RWPE2 (cell line): Measurements from ENCODE around the gene TNIP3.

Experiments used
- ATAC-seq: fragments of 200-7000 bp; cut with Tn5 transposase; 3 replicates; pipeline ENCODE4 v1.9.1; 2021; ENCODE audit warnings: low read depth
- DNase-seq: peaks from one replicate; pipeline ENCODE4 v3.0.0-alpha.2; 2020; ENCODE audit warnings: low spot score
- H3K27ac ChIP-seq: fragments of 450-650 bp; 2 replicates; pipeline ENCODE4 v1.5.1; 2017; ENCODE audit warnings: mild to moderate bottlenecking; ENCODE audit not compliant: poor library complexity, severe bottlenecking
- H3K27me3 ChIP-seq: fragments of 250-450 bp; sonication (Bioruptor Pico); 2 replicates; pipeline ENCODE4 v1.5.1; 2021; ENCODE audit warnings: mild to moderate bottlenecking, moderate library complexity; ENCODE audit not compliant: insufficient read depth, poor library complexity, severe bottlenecking
- H3K36me3 ChIP-seq: fragments of 250-450 bp; sonication (Bioruptor Pico); 2 replicates; pipeline ENCODE4 v1.5.1; 2020; ENCODE audit warnings: low read depth, mild to moderate bottlenecking, moderate library complexity
- H3K4me1 ChIP-seq: fragments of 250-450 bp; sonication (Bioruptor Pico); 2 replicates; pipeline ENCODE4 v1.5.1; 2021; ENCODE audit warnings: mild to moderate bottlenecking, moderate library complexity; ENCODE audit not compliant: insufficient read depth, poor library complexity, severe bottlenecking
- H3K4me3 ChIP-seq: fragments of 250-450 bp; sonication (Bioruptor Pico); 2 replicates; pipeline ENCODE4 v1.5.1; 2021; ENCODE audit warnings: mild to moderate bottlenecking, moderate library complexity; ENCODE audit not compliant: severe bottlenecking
- H3K9me3 ChIP-seq: fragments of 250-450 bp; sonication (Bioruptor Pico); 2 replicates; pipeline ENCODE4 v1.5.1; 2021; ENCODE audit warnings: mild to moderate bottlenecking, moderate library complexity; ENCODE audit not compliant: severe bottlenecking
- CTCF ChIP-seq: fragments of 450-650 bp; IDR thresholded peaks from one replicate; pipeline ENCODE4 v1.5.1; 2017; ENCODE audit warnings: mild to moderate bottlenecking, moderate library complexity; ENCODE audit not compliant: poor library complexity, severe bottlenecking

Gene TNIP3

GRCh38 chr4:121127100-121127499 lies 37.0 kb downstream of the TNIP3 start:
- Histone ChIP-seq H3K27ac (no peak overlapping the region), H3K36me3 (no peaks in the 10 kb centered on the region), H3K27me3 (no peaks in the 10 kb centered on the region), H3K4me1 (no peaks in the 10 kb centered on the region), H3K4me3 (no peak overlapping the region), H3K9me3 (no peaks in the 10 kb centered on the region)
- ATAC-seq (no peak), DNase-seq (no peak)
- no peak for TF ChIP-seq CTCF

GRCh38 chr4:121126449-121127006 lies 37.6 kb downstream of the TNIP3 start:
- no peak for TF ChIP-seq CTCF
- H3K4me1 ChIP-seq = no peaks in the 10 kb centered on the region

GRCh38 chr4:121125498-121125885 lies 38.6 kb downstream of the TNIP3 start:
- no peak for ATAC-seq
- Histone ChIP-seq H3K9me3 (no peaks in the 10 kb centered on the region), H3K27me3 (no peaks in the 10 kb centered on the region), H3K36me3 (no peaks in the 10 kb centered on the region), H3K27ac (no peak overlapping the region), H3K4me3 (no peak overlapping the region), H3K4me1 (no peaks in the 10 kb centered on the region)
- no peak for DNase-seq
- no peak for TF ChIP-seq CTCF

More at GRCh38 chr4:121126449-121127006, 37.6 kb downstream of the TNIP3 start:
- ATAC-seq = no peak
- no peak overlapping the region for H3K4me3 ChIP-seq
- no peaks in the 10 kb centered on the region for H3K9me3 ChIP-seq
- no peaks in the 10 kb centered on the region for H3K27me3 ChIP-seq
- no peaks in the 10 kb centered on the region for H3K36me3 ChIP-seq
- DNase-seq = no peak
- no peak overlapping the region for H3K27ac ChIP-seq

GRCh38 chr4:121122661-121123060 lies 41.5 kb downstream of the TNIP3 start:
- no peaks in the 10 kb centered on the region for H3K4me1 ChIP-seq
- no peaks in the 10 kb centered on the region for H3K9me3 ChIP-seq
- DNase-seq (no peak), ATAC-seq (no peak)
- H3K36me3 ChIP-seq = no peaks in the 10 kb centered on the region
- no peak for TF ChIP-seq CTCF
- H3K4me3 ChIP-seq = no peak overlapping the region
- no peak overlapping the region for H3K27ac ChIP-seq
- no peaks in the 10 kb centered on the region for H3K27me3 ChIP-seq

GRCh38 chr4:121119715-121120114 lies 44.4 kb downstream of the TNIP3 start:
- no peak for TF ChIP-seq CTCF
- DNase-seq (no peak), ATAC-seq (no peak)
- Histone ChIP-seq H3K27me3 (no peaks in the 10 kb centered on the region), H3K4me1 (no peaks in the 10 kb centered on the region), H3K4me3 (no peak overlapping the region), H3K27ac (no peak overlapping the region), H3K9me3 (no peaks in the 10 kb centered on the region), H3K36me3 (no peaks in the 10 kb centered on the region)
